Measurements from ENCODE around the gene MYO3B.

Gene MYO3B

DNA sequence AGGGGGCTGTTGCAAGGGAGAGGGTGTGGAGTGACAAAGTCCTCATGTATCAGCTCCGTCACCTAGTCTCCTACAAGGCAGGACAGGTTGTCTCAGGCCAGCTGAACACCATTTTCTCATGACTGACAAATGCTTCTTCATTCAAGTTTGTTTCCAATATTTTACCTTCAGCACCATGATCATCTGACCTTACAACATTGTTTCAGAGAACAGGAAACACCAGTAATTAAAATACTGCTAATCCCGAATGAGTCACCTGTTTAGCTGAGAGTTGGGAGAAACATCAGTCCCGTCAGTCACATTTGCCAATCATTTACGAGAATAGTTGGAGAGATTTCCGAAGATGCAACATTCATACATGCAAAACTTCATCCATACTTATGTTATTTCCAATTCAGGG is 511.5 kb downstream of the MYO3B start:
- H3K79me1 ChIP-seq (ENCODE audit: low read length): no peaks in the 10 kb centered on the region
- H3K9me3 ChIP-seq (ENCODE audit: insufficient read depth, low read depth, low read length): no peaks in the 10 kb centered on the region
- H3K14ac ChIP-seq (ENCODE audit: low read length): no peak overlapping the region
- no peak overlapping the region for H2BK5ac ChIP-seq (ENCODE audit: low read depth, low read length, poor library complexity)
- no peaks in the 10 kb centered on the region for H3K79me2 ChIP-seq (ENCODE audit: control insufficient read depth, insufficient read depth, low read length, poor library complexity)
- no peak overlapping the region for H3K23ac ChIP-seq (ENCODE audit: low read length)
- no peak overlapping the region for H3K4me2 ChIP-seq (ENCODE audit: low read length)
- peaks cover 0 to 2% of the 10 kb centered on the region in 2 experiments for H3K4me1 ChIP-seq (ENCODE audit: control insufficient read depth in 1 of 2, insufficient read depth in 2 of 2, low read length in 2 of 2)
- no peak overlapping the region for H2AK5ac ChIP-seq (ENCODE audit: low read length)
- no peak overlapping the region for H3K4me3 ChIP-seq (ENCODE audit: low read depth, low read length)
- H2BK120ac ChIP-seq (ENCODE audit: insufficient read depth, low read length, poor library complexity): no peak overlapping the region
- DNase-seq: no peak
- no peaks in the 10 kb centered on the region for H3K27me3 ChIP-seq (ENCODE audit: insufficient read depth, low read length)
- H3K18ac ChIP-seq (ENCODE audit: low read length): no peak overlapping the region
- H2AFZ ChIP-seq (ENCODE audit: insufficient read depth, low read length, poor library complexity): no peak overlapping the region
- H3K36me3 ChIP-seq (ENCODE audit: control insufficient read depth in 1 of 2, insufficient read depth in 2 of 2, low read length in 2 of 2): no peaks in the 10 kb centered on the region
- no peak overlapping the region for H3K4ac ChIP-seq (ENCODE audit: low read depth, low read length)
- no peak overlapping the region for H3K9ac ChIP-seq (ENCODE audit: low read length)
- no peak overlapping the region for H4K8ac ChIP-seq (ENCODE audit: low read depth, low read length)
- no peak overlapping the region for H4K91ac ChIP-seq (ENCODE audit: low read depth, low read length)
- H4K12ac ChIP-seq (ENCODE audit: low read depth, low read length): no peak overlapping the region
- H2BK12ac ChIP-seq (ENCODE audit: low read length): no peak overlapping the region
- no CpG with 5 or more reads among the region's 5 CpGs for WGBS (ENCODE audit: extremely low coverage, insufficient coverage, insufficient read length)
- H3K27ac ChIP-seq (ENCODE audit: low read depth, low read length): no peak overlapping the region

DNA sequence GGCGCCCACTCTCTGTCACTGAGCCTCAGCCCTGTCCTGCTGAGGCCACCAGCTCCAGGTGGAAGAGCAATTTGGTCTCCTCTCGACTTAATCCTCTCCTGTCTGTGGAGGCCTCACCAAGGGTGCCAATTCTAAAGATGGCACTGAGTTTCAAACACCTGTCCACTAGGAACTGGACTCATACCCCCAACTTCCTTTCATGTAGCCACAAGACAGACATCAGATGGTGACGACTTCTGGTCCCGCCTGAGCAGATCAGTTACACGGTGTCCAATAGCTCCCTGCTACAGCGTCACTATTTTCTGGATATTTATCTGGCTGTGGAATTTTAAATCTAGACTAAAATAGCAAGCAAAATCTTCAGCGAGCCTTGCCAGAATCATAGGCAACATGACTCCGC is 512.7 kb downstream of the MYO3B start:
- Histone ChIP-seq H2AFZ (ENCODE audit: insufficient read depth, low read length, poor library complexity) (no peak overlapping the region), H3K27ac (ENCODE audit: low read depth, low read length) (no peak overlapping the region), H3K23ac (ENCODE audit: low read length) (no peak overlapping the region), H3K9me3 (ENCODE audit: insufficient read depth, low read depth, low read length) (no peaks in the 10 kb centered on the region), H3K36me3 (ENCODE audit: control insufficient read depth in 1 of 2, insufficient read depth in 2 of 2, low read length in 2 of 2) (no peaks in the 10 kb centered on the region), H4K12ac (ENCODE audit: low read depth, low read length) (no peak overlapping the region), H3K27me3 (ENCODE audit: insufficient read depth, low read length) (no peaks in the 10 kb centered on the region), H2BK5ac (ENCODE audit: low read depth, low read length, poor library complexity) (no peak overlapping the region), H3K18ac (ENCODE audit: low read length) (no peak overlapping the region), H4K91ac (ENCODE audit: low read depth, low read length) (no peak overlapping the region), H2AK5ac (ENCODE audit: low read length) (no peak overlapping the region), H4K8ac (ENCODE audit: low read depth, low read length) (no peak overlapping the region), H3K9ac (ENCODE audit: low read length) (no peak overlapping the region), H3K79me1 (ENCODE audit: low read length) (no peaks in the 10 kb centered on the region), H3K4me2 (ENCODE audit: low read length) (no peak overlapping the region), H3K14ac (ENCODE audit: low read length) (no peak overlapping the region), H3K4me1 (ENCODE audit: control insufficient read depth in 1 of 2, insufficient read depth in 2 of 2, low read length in 2 of 2) (peaks cover 0 to 2% of the 10 kb centered on the region in 2 experiments), H2BK120ac (ENCODE audit: insufficient read depth, low read length, poor library complexity) (no peak overlapping the region), H3K4ac (ENCODE audit: low read depth, low read length) (no peak overlapping the region), H3K79me2 (ENCODE audit: control insufficient read depth, insufficient read depth, low read length, poor library complexity) (no peaks in the 10 kb centered on the region), H2BK12ac (ENCODE audit: low read length) (no peak overlapping the region), H3K4me3 (ENCODE audit: low read depth, low read length) (no peak overlapping the region)
- WGBS (ENCODE audit: extremely low coverage, insufficient coverage, insufficient read length): no CpG with 5 or more reads among the region's 8 CpGs
- no peak for DNase-seq

DNA sequence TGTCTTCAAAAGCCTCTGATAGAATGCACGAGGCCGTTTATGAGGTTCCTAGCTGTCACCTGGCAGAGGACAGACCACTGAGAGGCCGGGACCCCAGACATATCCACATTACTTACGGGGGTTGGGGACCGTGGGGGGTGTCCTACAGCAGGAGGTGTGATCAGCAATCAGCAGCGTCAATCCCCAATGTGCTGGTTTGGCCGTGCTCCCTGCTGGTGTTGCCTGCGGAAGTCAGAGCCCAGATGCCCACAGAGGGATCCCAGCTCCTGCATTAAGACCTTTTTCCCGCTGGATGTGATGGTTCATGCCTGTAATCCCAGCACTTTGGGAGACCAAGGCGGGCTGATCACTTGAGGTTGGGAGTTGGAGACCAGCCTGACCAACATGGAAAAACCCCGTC is 516.4 kb downstream of the MYO3B start:
- Histone ChIP-seq H3K36me3 (ENCODE audit: control insufficient read depth in 1 of 2, insufficient read depth in 2 of 2, low read length in 2 of 2) (no peaks in the 10 kb centered on the region), H3K79me1 (ENCODE audit: low read length) (no peaks in the 10 kb centered on the region), H3K79me2 (ENCODE audit: control insufficient read depth, insufficient read depth, low read length, poor library complexity) (no peaks in the 10 kb centered on the region), H3K14ac (ENCODE audit: low read length) (no peak overlapping the region), H3K9me3 (ENCODE audit: insufficient read depth, low read depth, low read length) (no peaks in the 10 kb centered on the region), H2BK12ac (ENCODE audit: low read length) (no peak overlapping the region), H2BK5ac (ENCODE audit: low read depth, low read length, poor library complexity) (no peak overlapping the region), H4K91ac (ENCODE audit: low read depth, low read length) (no peak overlapping the region), H4K8ac (ENCODE audit: low read depth, low read length) (no peak overlapping the region), H2AK5ac (ENCODE audit: low read length) (no peak overlapping the region), H3K4ac (ENCODE audit: low read depth, low read length) (no peak overlapping the region), H3K23ac (ENCODE audit: low read length) (no peak overlapping the region), H3K18ac (ENCODE audit: low read length) (no peak overlapping the region), H3K27me3 (ENCODE audit: insufficient read depth, low read length) (no peaks in the 10 kb centered on the region), H3K9ac (ENCODE audit: low read length) (no peak overlapping the region), H4K12ac (ENCODE audit: low read depth, low read length) (no peak overlapping the region), H2AFZ (ENCODE audit: insufficient read depth, low read length, poor library complexity) (no peak overlapping the region), H3K4me3 (ENCODE audit: low read depth, low read length) (no peak overlapping the region), H3K27ac (ENCODE audit: low read depth, low read length) (no peak overlapping the region), H3K4me1 (ENCODE audit: control insufficient read depth in 1 of 2, insufficient read depth in 2 of 2, low read length in 2 of 2) (peaks cover 0 to under 1% of the 10 kb centered on the region in 2 experiments), H3K4me2 (ENCODE audit: low read length) (no peak overlapping the region), H2BK120ac (ENCODE audit: insufficient read depth, low read length, poor library complexity) (no peak overlapping the region)
- no CpG with 5 or more reads among the region's 11 CpGs for WGBS (ENCODE audit: extremely low coverage, insufficient coverage, insufficient read length)
- no peak for DNase-seq

DNA sequence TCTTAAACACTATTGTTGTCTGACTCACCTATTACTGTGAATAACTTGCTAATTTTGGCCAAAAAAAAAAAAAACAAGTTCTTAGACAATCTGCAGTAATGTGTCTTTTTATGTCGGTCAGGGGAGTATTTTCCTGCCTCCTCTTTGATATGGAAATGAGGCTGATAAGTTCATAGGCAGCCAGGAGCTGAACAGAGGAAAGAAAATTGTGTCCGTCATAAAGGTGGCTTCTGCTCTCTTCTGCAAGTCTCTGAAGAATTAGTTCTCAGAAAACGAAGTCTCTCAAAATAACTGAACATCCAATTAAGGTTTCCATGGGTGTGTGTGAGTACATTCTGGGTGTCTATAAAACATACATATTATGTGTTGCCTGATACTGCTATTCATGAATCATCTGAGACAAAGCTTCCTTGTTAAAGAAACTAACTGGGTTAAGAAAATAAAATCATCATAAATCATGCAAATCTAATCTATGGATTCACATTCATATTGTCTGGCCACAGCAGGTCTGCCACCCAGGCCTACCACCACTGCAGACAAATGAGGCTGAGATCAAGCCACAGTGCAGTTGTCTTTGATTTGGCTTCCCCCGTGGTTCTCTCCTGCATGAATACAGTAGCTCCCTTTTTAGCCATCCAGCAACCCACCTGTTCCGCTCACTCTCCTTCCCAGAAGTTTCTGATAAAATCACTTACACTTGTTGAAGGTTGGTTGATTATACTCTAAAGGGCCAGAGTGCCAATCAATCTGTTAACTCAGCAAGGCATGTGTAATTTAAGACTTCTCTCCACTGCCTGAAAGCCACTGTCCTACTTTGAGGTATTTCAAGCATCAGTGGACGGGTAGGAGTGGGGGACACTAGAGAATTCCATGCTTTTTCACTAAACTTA is 517.8 kb downstream of the MYO3B start:
- no peak overlapping the region for H3K9ac ChIP-seq (ENCODE audit: low read length)
- no peaks in the 10 kb centered on the region for H3K79me2 ChIP-seq (ENCODE audit: control insufficient read depth, insufficient read depth, low read length, poor library complexity)
- no peaks in the 10 kb centered on the region for H3K36me3 ChIP-seq (ENCODE audit: control insufficient read depth in 1 of 2, insufficient read depth in 2 of 2, low read length in 2 of 2)
- H3K4ac ChIP-seq (ENCODE audit: low read depth, low read length): no peak overlapping the region
- peak overlapping the region; percentile 17 for H2BK5ac ChIP-seq (ENCODE audit: low read depth, low read length, poor library complexity)
- no peaks in the 10 kb centered on the region for H3K4me1 ChIP-seq (ENCODE audit: control insufficient read depth in 1 of 2, insufficient read depth in 2 of 2, low read length in 2 of 2)
- H3K9me3 ChIP-seq (ENCODE audit: insufficient read depth, low read depth, low read length): no peaks in the 10 kb centered on the region
- no peak overlapping the region for H4K12ac ChIP-seq (ENCODE audit: low read depth, low read length)
- no peak overlapping the region for H3K14ac ChIP-seq (ENCODE audit: low read length)
- no peak overlapping the region for H4K91ac ChIP-seq (ENCODE audit: low read depth, low read length)
- H3K4me2 ChIP-seq (ENCODE audit: low read length): no peak overlapping the region
- no peak for DNase-seq
- no peak overlapping the region for H3K23ac ChIP-seq (ENCODE audit: low read length)
- no peak overlapping the region for H4K8ac ChIP-seq (ENCODE audit: low read depth, low read length)
- no peak overlapping the region for H3K18ac ChIP-seq (ENCODE audit: low read length)
- H3K27me3 ChIP-seq (ENCODE audit: insufficient read depth, low read length): no peaks in the 10 kb centered on the region
- no peak overlapping the region for H2BK120ac ChIP-seq (ENCODE audit: insufficient read depth, low read length, poor library complexity)
- no peak overlapping the region for H2AFZ ChIP-seq (ENCODE audit: insufficient read depth, low read length, poor library complexity)
- no CpG with 5 or more reads among the region's 6 CpGs for WGBS (ENCODE audit: extremely low coverage, insufficient coverage, insufficient read length)
- no peak overlapping the region for H2BK12ac ChIP-seq (ENCODE audit: low read length)
- no peaks in the 10 kb centered on the region for H3K79me1 ChIP-seq (ENCODE audit: low read length)
- H3K4me3 ChIP-seq (ENCODE audit: low read depth, low read length): no peak overlapping the region
- H2AK5ac ChIP-seq (ENCODE audit: low read length): no peak overlapping the region
- no peak overlapping the region for H3K27ac ChIP-seq (ENCODE audit: low read depth, low read length)

Measured in trophoblast cell (in vitro differentiated cells and primary cell).